Stimulated activated CD8-positive, alpha-beta memory T cell treated with anti-CD3 and anti-CD28 coated beads, Interleukin-4, amount 100 ng/mL, for 4 hours (primary cell): ENCODE results near the gene OR1D5.
"Not testable (repeated sequence)": the region's sequence is repeated elsewhere in the genome, so short reads cannot be mapped to it uniquely, and the experiment has no call there.

Experiments
- DNase-seq, 2 donors: peaks; one replicate each; pipeline ENCODE4 v3.0.0-alpha.2; 2020; ENCODE audit warnings: low read depth in 2 of 2, low spot score in 1 of 2

Gene OR1D5

GRCh38 chr17:3063507-3063906, at the start of gene OR1D5:
Gene OR1D5, minus strand, starts transcription at chr17:3063607. Its CDS starts 0 bp downstream, at chr17:3063607.
- DNase-seq = not testable (repeated sequence)

GRCh38 chr17:3104322-3104721, 40.9 kb upstream of the OR1D5 start, which contains the start of gene OR1D2:
Gene OR1D2, minus strand, starts transcription at chr17:3104422. Its CDS starts 11,426 bp downstream, at chr17:3092996.
- no peak for DNase-seq

GRCh38 chr17:3073850-3074249, 10.4 kb upstream of the OR1D5 start:
- not testable (repeated sequence) for DNase-seq

- not testable (repeated sequence) for DNase-seq
Observed at GRCh38 chr17:3065192-3065591, 1.8 kb upstream of the OR1D5 start.

- DNase-seq = not testable (repeated sequence)
Observed at GRCh38 chr17:3062824-3063377, 506 bp downstream of the OR1D5 start.

GRCh38 chr17:3054868-3055267, 8.5 kb downstream of the OR1D5 start:
- DNase-seq = not testable (repeated sequence)

- DNase-seq = no peak
Observed at GRCh38 chr17:3049705-3050295, 13.6 kb downstream of the OR1D5 start.

- peak; percentile 76 to 83 for DNase-seq
Observed at GRCh38 chr17:3048727-3049471, 14.5 kb downstream of the OR1D5 start.

GRCh38 chr17:3046753-3047152, 16.7 kb downstream of the OR1D5 start:
- no peak for DNase-seq

- no peak for DNase-seq
Observed at GRCh38 chr17:3043737-3044365, 19.6 kb downstream of the OR1D5 start.

GRCh38 chr17:3040882-3041281, 22.5 kb downstream of the OR1D5 start:
- no peak for DNase-seq

- DNase-seq = no peak
Observed at GRCh38 chr17:3039736-3040135, 23.7 kb downstream of the OR1D5 start.

- no peak for DNase-seq
Observed at GRCh38 chr17:3038941-3039340, 24.5 kb downstream of the OR1D5 start.

GRCh38 chr17:3037259-3037658, 26.1 kb downstream of the OR1D5 start:
- DNase-seq = no peak

- no peak for DNase-seq
Observed at GRCh38 chr17:3036800-3037199, 26.6 kb downstream of the OR1D5 start.

- DNase-seq = no peak
Observed at GRCh38 chr17:3035968-3036280, 27.5 kb downstream of the OR1D5 start.

GRCh38 chr17:3035256-3035967, 28.0 kb downstream of the OR1D5 start:
- DNase-seq = no peak

- DNase-seq = no peak
Observed at GRCh38 chr17:3034578-3034920, 28.9 kb downstream of the OR1D5 start.

- no peak for DNase-seq
Observed at GRCh38 chr17:3033741-3034577, 29.4 kb downstream of the OR1D5 start.

- DNase-seq = no peak
Observed at GRCh38 chr17:3033248-3033640, 30.2 kb downstream of the OR1D5 start.
